HG02970 (cell line): ENCODE measurements around the gene COBL.

Source experiments
- ATAC-seq: cut with Tn5 transposase; IDR thresholded peaks from one replicate; pipeline ENCODE4 v1.9.1; 2021; ENCODE audit warnings: mild to moderate bottlenecking, moderate library complexity, moderate number of reproducible peaks; ENCODE audit not compliant: unreplicated experiment, low FRiP score

The COBL gene

GRCh38 chr7:51129527-51130472 is 186.8 kb downstream of the COBL start:
- no peak for ATAC-seq

DNA sequence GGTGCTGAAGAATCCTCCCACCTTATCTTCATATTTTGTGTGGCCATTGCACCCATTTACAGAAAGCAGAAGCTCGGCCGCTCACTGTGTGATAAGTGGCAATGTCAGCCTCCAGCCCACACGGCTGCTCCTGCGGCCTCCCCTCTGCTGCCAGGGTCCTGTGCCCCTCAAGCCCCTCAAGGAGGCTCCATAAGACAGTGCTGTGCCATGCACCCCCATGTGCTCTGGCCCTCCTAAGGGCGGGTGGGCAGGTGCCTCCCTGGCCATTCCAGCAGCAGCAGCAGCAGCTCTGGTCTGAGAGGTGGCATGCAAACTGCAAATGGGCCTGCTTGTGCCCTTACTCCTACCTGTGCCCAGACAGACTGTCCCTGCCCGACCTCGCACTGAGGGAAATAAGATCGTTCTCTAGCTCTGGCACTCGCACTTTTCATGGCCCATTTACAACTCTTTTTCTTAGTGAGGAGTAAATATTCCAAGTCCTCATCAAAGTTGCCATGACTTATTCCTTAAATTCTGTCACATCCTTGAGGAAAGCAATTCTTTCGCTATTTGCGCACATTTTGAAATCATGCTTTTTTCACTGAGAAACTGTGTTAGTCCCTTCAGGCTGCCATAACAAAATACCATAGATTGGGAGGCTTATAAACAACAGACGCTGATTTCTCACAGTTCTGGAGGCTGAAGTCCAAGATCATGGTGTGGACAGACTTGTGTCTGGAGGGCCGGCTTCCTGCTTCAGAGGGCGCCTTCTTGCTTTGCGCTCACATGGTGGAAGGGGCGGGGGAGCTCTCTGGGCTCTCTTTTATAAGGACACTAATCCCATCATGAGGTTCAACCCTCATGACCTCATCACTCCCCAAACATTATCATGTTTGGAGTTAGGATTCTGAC is 187.8 kb downstream of the COBL start:
- no peak for ATAC-seq

GRCh38 chr7:51127618-51127904 is 189.0 kb downstream of the COBL start:
- ATAC-seq, result no peak

- ATAC-seq, result no peak
Measured at GRCh38 chr7:51126813-51127617, 189.6 kb downstream of the COBL start.

DNA sequence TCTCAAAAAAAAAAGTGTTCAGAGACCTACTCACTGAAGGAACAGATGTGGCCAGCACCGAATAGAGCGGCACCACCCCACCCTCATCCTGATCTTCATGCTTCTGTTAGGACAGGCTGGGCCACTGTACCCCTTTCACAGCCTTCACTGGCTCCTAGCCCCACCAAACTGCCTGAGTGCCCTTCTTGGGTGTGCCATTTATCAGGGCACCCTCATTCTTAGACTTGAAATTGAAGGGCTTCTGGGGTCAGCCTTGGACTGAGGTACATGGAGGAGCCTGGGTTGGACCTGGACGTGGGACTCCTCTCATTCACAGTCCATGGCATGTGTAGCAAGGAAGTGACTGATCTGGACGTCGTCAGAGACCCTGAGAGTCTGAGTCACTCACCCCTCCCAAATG is 190.3 kb downstream of the COBL start:
- no peak for ATAC-seq

DNA sequence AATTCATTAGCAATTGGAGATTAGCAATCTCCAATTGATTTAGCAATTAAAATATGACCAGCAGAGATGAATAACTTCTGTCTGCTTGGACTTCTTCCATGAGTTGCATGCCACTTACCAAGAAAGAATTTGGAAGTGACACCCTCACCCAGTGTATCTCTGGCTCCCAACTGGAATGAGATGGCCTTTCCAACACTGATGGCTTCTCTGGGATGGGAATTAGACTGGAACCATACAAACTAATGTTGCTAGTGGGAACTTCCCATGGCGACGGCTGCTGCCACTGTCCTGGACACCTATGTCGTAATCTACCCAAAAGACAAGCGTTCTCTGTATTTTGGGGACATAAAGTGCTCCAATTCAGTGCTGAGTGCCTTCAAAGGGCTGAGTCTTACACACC is 192.3 kb downstream of the COBL start:
- no peak for ATAC-seq

- no peak for ATAC-seq
Measured at GRCh38 chr7:51123322-51124019, 193.1 kb downstream of the COBL start.

GRCh38 chr7:51121931-51122425 is 194.6 kb downstream of the COBL start:
- ATAC-seq, result no peak

GRCh38 chr7:51121036-51121790 is 195.4 kb downstream of the COBL start:
- ATAC-seq, result no peak

GRCh38 chr7:51118628-51119027 is 198.0 kb downstream of the COBL start:
- no peak for ATAC-seq

GRCh38 chr7:51114501-51114900 is 202.1 kb downstream of the COBL start:
- ATAC-seq, result no peak

DNA sequence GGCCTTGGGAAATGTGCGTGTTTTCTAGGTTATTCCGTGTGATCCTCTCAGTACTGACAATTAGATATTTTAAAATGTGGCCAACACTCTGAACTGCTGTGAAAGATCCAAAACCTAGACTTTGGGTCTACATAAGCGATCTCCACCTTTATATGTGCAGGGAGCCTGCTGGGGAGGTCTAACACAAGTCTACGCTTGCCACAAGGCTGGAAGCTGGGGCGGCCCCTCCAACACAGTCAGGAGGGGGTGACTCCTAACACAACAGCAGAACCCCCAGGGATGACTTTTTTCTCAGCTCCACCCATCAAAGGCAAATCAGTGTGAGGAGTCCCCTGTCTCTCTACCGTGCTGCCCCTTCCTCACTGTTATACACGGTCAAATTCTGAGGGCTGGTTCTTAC is 202.6 kb downstream of the COBL start:
- ATAC-seq, result no peak

- ATAC-seq, result no peak
Measured at GRCh38 chr7:51113560-51113959, 203.0 kb downstream of the COBL start.

DNA sequence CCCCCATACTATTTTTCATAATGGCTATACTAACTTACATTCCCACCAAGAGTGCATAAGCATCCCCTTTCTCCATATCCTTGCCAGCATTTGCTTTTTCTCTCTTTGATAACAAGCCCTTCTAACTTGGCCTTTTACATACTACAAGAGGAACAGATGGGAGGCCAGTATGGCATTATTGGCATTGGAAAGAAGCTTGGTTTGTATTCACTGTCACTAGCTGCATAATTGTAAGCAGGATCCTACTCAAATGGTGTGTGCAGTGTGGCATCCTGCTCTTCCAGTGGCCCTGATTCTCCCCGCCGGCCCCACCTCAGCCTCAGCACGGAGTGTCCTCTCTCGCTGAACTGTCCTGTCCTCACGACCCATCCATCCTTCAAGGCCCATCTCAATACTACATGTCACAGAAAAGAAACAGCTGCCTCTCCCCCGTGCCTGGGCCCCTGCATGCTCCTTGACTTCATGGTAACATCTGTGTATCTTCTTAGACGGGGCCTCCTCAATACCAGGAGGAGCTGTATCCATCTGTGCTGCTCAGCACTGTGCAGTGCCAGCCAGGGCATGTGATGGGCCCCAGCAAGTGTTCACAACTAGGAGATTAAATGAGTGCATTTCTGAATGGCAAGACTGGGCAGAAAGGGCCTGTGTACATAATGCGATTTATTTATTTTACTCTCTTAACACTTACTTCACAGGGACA is 205.2 kb downstream of the COBL start:
- no peak for ATAC-seq

GRCh38 chr7:51108134-51108533 is 208.5 kb downstream of the COBL start:
- no peak for ATAC-seq

- no peak for ATAC-seq
Measured at GRCh38 chr7:51104278-51104677, 212.3 kb downstream of the COBL start.

DNA sequence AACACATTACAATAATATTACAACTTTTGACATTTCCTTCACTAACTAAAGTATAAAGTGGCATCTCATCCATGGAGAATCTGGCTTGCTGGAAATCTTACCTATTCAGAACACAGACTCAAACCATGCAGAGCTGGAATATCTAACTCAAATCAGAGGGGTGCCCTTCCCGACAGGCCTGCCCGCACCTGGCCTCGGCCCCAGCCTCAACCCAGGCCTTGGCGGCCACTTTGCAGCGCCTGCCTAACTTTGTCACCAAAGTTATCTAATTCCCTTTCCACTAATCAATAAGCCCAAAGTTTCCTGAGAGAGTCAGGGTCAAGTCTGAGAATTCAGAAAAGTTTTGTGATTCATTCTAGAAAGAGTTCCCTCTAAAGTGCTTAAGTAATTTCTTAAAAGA is 212.9 kb downstream of the COBL start:
- no peak for ATAC-seq

DNA sequence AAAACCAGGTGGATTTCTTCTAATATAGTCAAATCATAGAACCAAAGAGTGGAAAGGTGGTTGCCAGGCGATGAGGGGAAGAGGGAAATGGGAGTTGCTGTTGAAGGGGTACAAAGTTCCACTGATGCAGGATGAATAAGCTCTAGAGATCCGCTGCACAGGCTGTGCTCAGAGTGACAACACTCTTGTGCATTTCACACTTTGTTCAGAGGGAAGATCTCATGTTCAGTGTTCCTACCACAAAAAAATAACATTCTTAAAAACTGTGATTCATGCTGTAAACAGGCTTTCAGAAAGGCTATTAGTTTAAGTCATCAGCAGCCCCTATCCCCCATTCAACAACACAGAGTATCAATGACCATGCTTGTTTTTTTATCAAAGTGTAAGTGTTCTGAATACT is 213.8 kb downstream of the COBL start:
- ATAC-seq, result no peak
